NT2/D1 (cell line): Measurements from ENCODE around the gene KLHL7.

ENCODE experiments used
- SUZ12 ChIP-seq: IDR thresholded peaks from 2 replicates; pipeline ENCODE4 v1.6.1; 2011; ENCODE audit not compliant: insufficient read length, insufficient read depth; ENCODE audit errors: extremely low read depth
- YY1 ChIP-seq: IDR thresholded peaks from 2 replicates; pipeline ENCODE4 v1.6.1; 2011; ENCODE audit not compliant: insufficient read length, insufficient read depth

DNA sequence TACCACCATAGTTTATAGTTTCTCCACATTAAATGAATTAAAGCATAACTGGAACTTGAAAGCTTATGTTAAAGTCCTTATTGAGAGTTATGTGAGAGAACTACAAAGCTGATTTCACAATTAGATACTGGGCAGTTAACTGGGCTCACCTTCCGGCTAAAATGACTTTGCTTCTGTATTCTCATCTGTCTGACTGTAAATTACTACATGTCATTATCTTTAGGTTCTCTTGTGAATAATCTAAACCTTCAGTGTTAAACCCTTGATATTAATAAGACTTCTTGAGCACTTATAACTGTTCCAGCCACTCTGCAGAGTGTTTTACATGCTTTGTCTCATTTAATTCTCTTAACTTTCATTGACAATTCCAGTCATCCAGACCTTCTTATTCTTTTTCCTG lies 3.9 kb downstream of the KLHL7 start:
- no peak for TF ChIP-seq SUZ12
- TF ChIP-seq YY1 = no peak
